Measurements from ENCODE around the gene TMTC2. TPM values are rescaled to one million over a fixed set of nuclear protein-coding genes. Genes with fewer than 3 reads are reported as not detected.
A peak's percentile ranks its signal among the peaks of the same experiment; 100 is the strongest.

The TMTC2 gene
- total RNA-seq, 2 donors from 2014 or later = 2.9 to 3.2 TPM

- H3K36me3 ChIP-seq = no peaks in the 10 kb centered on the region
- no peaks in the 10 kb centered on the region for H3K4me1 ChIP-seq
- TF ChIP-seq, protein P1, sequence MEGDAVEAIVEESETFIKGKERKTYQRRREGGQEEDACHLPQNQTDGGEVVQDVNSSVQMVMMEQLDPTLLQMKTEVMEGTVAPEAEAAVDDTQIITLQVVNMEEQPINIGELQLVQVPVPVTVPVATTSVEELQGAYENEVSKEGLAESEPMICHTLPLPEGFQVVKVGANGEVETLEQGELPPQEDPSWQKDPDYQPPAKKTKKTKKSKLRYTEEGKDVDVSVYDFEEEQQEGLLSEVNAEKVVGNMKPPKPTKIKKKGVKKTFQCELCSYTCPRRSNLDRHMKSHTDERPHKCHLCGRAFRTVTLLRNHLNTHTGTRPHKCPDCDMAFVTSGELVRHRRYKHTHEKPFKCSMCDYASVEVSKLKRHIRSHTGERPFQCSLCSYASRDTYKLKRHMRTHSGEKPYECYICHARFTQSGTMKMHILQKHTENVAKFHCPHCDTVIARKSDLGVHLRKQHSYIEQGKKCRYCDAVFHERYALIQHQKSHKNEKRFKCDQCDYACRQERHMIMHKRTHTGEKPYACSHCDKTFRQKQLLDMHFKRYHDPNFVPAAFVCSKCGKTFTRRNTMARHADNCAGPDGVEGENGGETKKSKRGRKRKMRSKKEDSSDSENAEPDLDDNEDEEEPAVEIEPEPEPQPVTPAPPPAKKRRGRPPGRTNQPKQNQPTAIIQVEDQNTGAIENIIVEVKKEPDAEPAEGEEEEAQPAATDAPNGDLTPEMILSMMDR (IDR thresholded peaks at IDR 0.05) = no peak
- no peak overlapping the region for H3K4me3 ChIP-seq
- H3K9me3 ChIP-seq = no peaks in the 10 kb centered on the region
- no peak for DNase-seq (ENCODE audit: low spot score)
- no peak overlapping the region for H3K27ac ChIP-seq
- no peaks in the 10 kb centered on the region for H3K27me3 ChIP-seq
Measured at GRCh38 chr12:82728710-82729109, 42.0 kb downstream of the TMTC2 start.

- Histone ChIP-seq H3K27ac (no peak overlapping the region), H3K27me3 (no peaks in the 10 kb centered on the region), H3K9me3 (no peaks in the 10 kb centered on the region), H3K36me3 (no peaks in the 10 kb centered on the region), H3K4me3 (no peak overlapping the region), H3K4me1 (no peaks in the 10 kb centered on the region)
- no peak for DNase-seq (ENCODE audit: low spot score)
- TF ChIP-seq, protein P1 (IDR thresholded peaks at IDR 0.05) = no peak
Measured at GRCh38 chr12:82730953-82731459, 44.3 kb downstream of the TMTC2 start.

GRCh38 chr12:82740129-82741000 is 53.7 kb downstream of the TMTC2 start:
- H3K9me3 ChIP-seq = no peaks in the 10 kb centered on the region
- DNase-seq (ENCODE audit: low spot score) = no peak
- TF ChIP-seq, protein P1 (IDR thresholded peaks at IDR 0.05) = no peak
- no peak overlapping the region for H3K4me3 ChIP-seq
- no peaks in the 10 kb centered on the region for H3K27me3 ChIP-seq
- H3K27ac ChIP-seq = peak overlapping the region in 1 of 2 donors; percentile 5
- no peaks in the 10 kb centered on the region for H3K36me3 ChIP-seq
- no peaks in the 10 kb centered on the region for H3K4me1 ChIP-seq

- no peaks in the 10 kb centered on the region for H3K9me3 ChIP-seq
- DNase-seq (ENCODE audit: low spot score) = no peak
- H3K4me1 ChIP-seq = no peaks in the 10 kb centered on the region
Measured at GRCh38 chr12:82745063-82745674, 58.5 kb downstream of the TMTC2 start.

GRCh38 chr12:82745807-82746206 is 59.1 kb downstream of the TMTC2 start:
- DNase-seq (ENCODE audit: low spot score) = no peak
- Histone ChIP-seq H3K4me1 (no peaks in the 10 kb centered on the region), H3K9me3 (no peaks in the 10 kb centered on the region), H3K27ac (no peak overlapping the region), H3K27me3 (no peaks in the 10 kb centered on the region), H3K36me3 (no peaks in the 10 kb centered on the region), H3K4me3 (no peak overlapping the region)
- TF ChIP-seq, protein P1 (IDR thresholded peaks at IDR 0.05) = no peak

More at GRCh38 chr12:82745063-82745674, 58.5 kb downstream of the TMTC2 start:
- Histone ChIP-seq H3K4me3 (no peak overlapping the region), H3K27me3 (no peaks in the 10 kb centered on the region), H3K36me3 (no peaks in the 10 kb centered on the region), H3K27ac (no peak overlapping the region)
- TF ChIP-seq, protein P1 (IDR thresholded peaks at IDR 0.05) = no peak
